HCT116 (cell line): ENCODE data around the gene SHC4. TPM values are rescaled to one million over a fixed set of nuclear protein-coding genes. Genes with fewer than 3 reads are reported as not detected.

Experiments
- ATAC-seq: fragments of 200-7000 bp; cut with Tn5 transposase; 2 replicates; pipeline ENCODE4 v1.9.1; 2020; ENCODE audit warnings: mild to moderate bottlenecking, moderate library complexity
- BruUV-seq: library from RNA; stranded (reverse); fragments of 400-500 nt; replicated peaks from 2 replicates; lab custom pipeline; 2021; lab: Mats Ljungman, UMichigan
- CTCF ChIA-PET: fragments of 300-600 bp; sonication (Branson Sonifier 250); formaldehyde crosslinking; loops from one replicate; lab custom pipeline; 2021; ENCODE audit warnings: antibody characterized with exemption; lab: Charles Lee
- POLR2A ChIA-PET: fragments of 300-600, 350-600 bp; sonication (Branson Sonifier 250); formaldehyde crosslinking; loops from one replicate; lab custom pipeline; 2021; ENCODE audit warnings: antibody characterized with exemption; lab: Charles Lee
- RAD21 ChIA-PET, 2 experiments: fragments of 300-600 bp; sonication (Branson Sonifier 250); formaldehyde crosslinking; loops; one replicate each; lab custom pipeline; 2023; ENCODE audit warnings: low total read pairs in 2 of 2; ENCODE audit not compliant: uncharacterized antibody in 2 of 2, unreplicated experiment in 2 of 2, low non-redundant PET in 1 of 2; lab: Charles Lee
- DNase-seq: peaks from one replicate; pipeline ENCODE4 v3.0.0-alpha.2; 2010; ENCODE audit warnings: low read depth, low spot score
- H2AFZ ChIP-seq: fragments of 200-600 bp; shearing (Covaris generic), sonication (generic); 2 replicates; pipeline ENCODE4 v1.6.1; 2017; ENCODE audit warnings: low read depth, mixed run types, mixed read lengths, antibody characterized with exemption, low read length; ENCODE audit not compliant: poor library complexity, severe bottlenecking
- H3K27ac ChIP-seq: 2 replicates; pipeline ENCODE4 v1.5.1; 2012; ENCODE audit warnings: low read depth, low read length
- H3K27me3 ChIP-seq: fragments of 200-600 bp; sonication (generic); 2 replicates; pipeline ENCODE4 v1.6.1; 2016; ENCODE audit warnings: mixed run types, low read length, mixed read lengths; ENCODE audit not compliant: insufficient read depth
- H3K36me3 ChIP-seq, 2 experiments: fragments of 200-500 bp in 1 of 2; fragments of 200-600 bp in 1 of 2; sonication (Bioruptor generic) in 1 of 2; sonication (generic) in 1 of 2; 2 replicates each; pipeline versions ENCODE4 v1.5.1 to v1.6.1; 2014 to 2016; ENCODE audit warnings: low read length in 2 of 2, inconsistent platforms in 1 of 2, mixed read lengths in 1 of 2, mixed run types in 1 of 2; ENCODE audit not compliant: insufficient read depth in 2 of 2, control insufficient read depth in 1 of 2
- H3K4me1 ChIP-seq, 2 experiments: fragments of 200-600 bp in 1 of 2; sonication (generic) in 1 of 2; 2 replicates each; pipeline versions ENCODE4 v1.5.1 to v1.6.1; 2012 to 2017; ENCODE audit warnings: low read length in 2 of 2, inconsistent platforms in 1 of 2, mild to moderate bottlenecking in 1 of 2, mixed read lengths in 1 of 2, mixed run types in 1 of 2, moderate library complexity in 1 of 2; ENCODE audit not compliant: insufficient read depth in 2 of 2, control insufficient read depth in 1 of 2
- H3K4me2 ChIP-seq: fragments of 200-600 bp; sonication (generic); 2 replicates; pipeline ENCODE4 v1.6.1; 2017; ENCODE audit warnings: mixed run types, low read length, mixed read lengths
- H3K4me3 ChIP-seq, 2 experiments: fragments of 200-600 bp in 1 of 2; sonication (generic) in 1 of 2; replicated peaks in 1 of 2; 2 replicates each; pipeline ENCODE4 v1.5.1; 2011 to 2016; ENCODE audit warnings: low read length in 2 of 2, control low read depth in 1 of 2, low read depth in 1 of 2, mild to moderate bottlenecking in 1 of 2, mixed read lengths in 1 of 2, mixed run types in 1 of 2
- H3K79me2 ChIP-seq: fragments of 200-600 bp; sonication (generic); 2 replicates; pipeline ENCODE4 v1.6.1; 2017; ENCODE audit warnings: mild to moderate bottlenecking, mixed run types, low read length, moderate library complexity, mixed read lengths; ENCODE audit not compliant: insufficient read depth
- H3K9ac ChIP-seq: fragments of 200-600 bp; sonication (generic); 2 replicates; pipeline ENCODE4 v1.6.1; 2016; ENCODE audit warnings: low read length, mixed read lengths
- H3K9me2 ChIP-seq: fragments of 200-600 bp; sonication (generic), shearing (Covaris generic); 2 replicates; pipeline ENCODE4 v1.6.1; 2017; ENCODE audit warnings: mixed run types, mild to moderate bottlenecking, moderate library complexity; ENCODE audit not compliant: insufficient read depth
- H3K9me3 ChIP-seq, 2 experiments: fragments of 200-500 bp in 1 of 2; fragments of 200-600 bp in 1 of 2; sonication (Bioruptor generic) in 1 of 2; sonication (generic) in 1 of 2; 2 replicates each; pipeline ENCODE4 v1.6.1; 2014 to 2017; ENCODE audit warnings: low read length in 2 of 2, mixed read lengths in 2 of 2, inconsistent platforms in 1 of 2, low read depth in 1 of 2, mild to moderate bottlenecking in 1 of 2, mixed run types in 1 of 2, moderate library complexity in 1 of 2; ENCODE audit not compliant: control insufficient read depth in 1 of 2, insufficient read depth in 1 of 2
- H4K20me1 ChIP-seq: fragments of 200-600 bp; sonication (generic), shearing (Covaris generic); 2 replicates; pipeline ENCODE4 v1.6.1; 2017; ENCODE audit warnings: mixed run types, mild to moderate bottlenecking, moderate library complexity; ENCODE audit not compliant: insufficient read depth
- ATF3 ChIP-seq: IDR thresholded peaks from 2 replicates; pipeline ENCODE4 v1.6.1; 2012
- CBX3 ChIP-seq: IDR thresholded peaks from 2 replicates; pipeline ENCODE4 v1.6.1; 2012; ENCODE audit warnings: low read depth
- EGR1 ChIP-seq: IDR thresholded peaks from 2 replicates; pipeline ENCODE4 v1.6.1; 2012; ENCODE audit warnings: low read depth
- EZH2 ChIP-seq: fragments of 200-600 bp; sonication (generic); IDR thresholded peaks from 2 replicates; pipeline ENCODE4 v1.6.1; 2017; ENCODE audit warnings: antibody characterized with exemption, mixed run types
- EZH2phosphoT487 ChIP-seq: fragments of 200-600 bp; IDR thresholded peaks from 2 replicates; pipeline ENCODE4 v1.6.1; 2018; ENCODE audit warnings: antibody characterized with exemption, borderline replicate concordance
- FOSL1 ChIP-seq: IDR thresholded peaks from 2 replicates; pipeline ENCODE4 v1.6.1; 2012; ENCODE audit warnings: low read depth
- POLR2AphosphoS5 ChIP-seq: IDR thresholded peaks from 2 replicates; pipeline ENCODE4 v1.6.1; 2011; ENCODE audit warnings: mild to moderate bottlenecking, low read depth, low read length, moderate library complexity
- RAD21 ChIP-seq: IDR thresholded peaks from 2 replicates; pipeline ENCODE4 v1.6.1; 2012; ENCODE audit warnings: low read depth, mild to moderate bottlenecking
- REST ChIP-seq: IDR thresholded peaks from 2 replicates; pipeline ENCODE4 v1.6.1; 2012; ENCODE audit warnings: low read depth
- SP1 ChIP-seq: IDR thresholded peaks from 2 replicates; pipeline ENCODE4 v1.6.1; 2012; ENCODE audit warnings: low read depth
- TCF7L2 ChIP-seq: IDR thresholded peaks from 2 replicates; pipeline ENCODE4 v1.7.0; 2011; ENCODE audit warnings: borderline replicate concordance, inconsistent platforms; ENCODE audit not compliant: insufficient read depth, insufficient read length; ENCODE audit errors: extremely low read depth
- ZBTB33 ChIP-seq: IDR thresholded peaks from 2 replicates; pipeline ENCODE4 v1.6.1; 2011; ENCODE audit warnings: mild to moderate bottlenecking, low read length, moderate library complexity; ENCODE audit not compliant: insufficient replicate concordance; ENCODE audit errors: extremely low read depth
- ZFX ChIP-seq: fragments of 450-650 bp; IDR thresholded peaks from 2 replicates; pipeline ENCODE4 v1.6.1; 2017
- ZNF274 ChIP-seq: fragments of 200-500 bp; sonication (Bioruptor generic); IDR thresholded peaks from 2 replicates; pipeline ENCODE4 v1.6.1; 2014; ENCODE audit warnings: mild to moderate bottlenecking, low read depth, low read length, inconsistent platforms
- intact Hi-C: fragments of 100-400 bp; cut with micrococcal nuclease; formaldehyde crosslinking; loops from 2 replicates; pipeline ENCODE4 v1.10.0; 2022
- total RNA-seq: library from RNA; stranded (reverse); gene quantifications from one replicate; pipeline ENCODE4 v1.2.1, GENCODE V29; 2021; ENCODE audit not compliant: unreplicated experiment

Gene SHC4
- total RNA-seq, 1 experiment from 2014 or later: 0.44 TPM

GRCh38 chr15:48862705-48863104, 101.0 kb downstream of the SHC4 start:
- ATAC-seq (peak; percentile 63; the same call in 1 of the 2 replicates), DNase-seq (no peak)
- Histone ChIP-seq H3K9ac (no peak overlapping the region), H3K36me3 (no peaks in the 10 kb centered on the region), H3K4me3 (no peak overlapping the region), H4K20me1 (no peaks in the 10 kb centered on the region), H3K27ac (no peak overlapping the region), H3K4me2 (no peak overlapping the region), H3K4me1 (no peaks in the 10 kb centered on the region), H3K27me3 (no peaks in the 10 kb centered on the region), H3K79me2 (no peaks in the 10 kb centered on the region), H3K9me3 (no peaks in the 10 kb centered on the region), H3K9me2 (no peaks in the 10 kb centered on the region), H2AFZ (peak overlapping the region; percentile 71)
- intact Hi-C loops: loop anchor here (1.0 to 5.0 kb wide), 6 partner anchors 104 to 1190 kb away; partner anchors contain the start of genes DTWD1 and FAM227B
- no peak for TF ChIP-seq EGR1
- no peak for TF ChIP-seq ZNF274
- TF ChIP-seq RAD21: no peak
- no peak for TF ChIP-seq POLR2AphosphoS5
- no peak for TF ChIP-seq FOSL1
- no peak for TF ChIP-seq ATF3
- TF ChIP-seq EZH2phosphoT487: no peak
- no peak for TF ChIP-seq CBX3
- no peak for TF ChIP-seq ZFX
- TF ChIP-seq EZH2: no peak
- TF ChIP-seq REST: no peak
- TF ChIP-seq SP1: no peak
- TF ChIP-seq TCF7L2: no peak
- TF ChIP-seq ZBTB33: no peak
- no TSS peak for BruUV-seq
- RAD21 ChIA-PET: interaction anchor here in 1 of 2 experiments (1.8 kb wide), 1 partner anchor 113 kb away, joined by 7 read pairs; no protein-coding TSS in a partner anchor
- CTCF ChIA-PET: interaction anchor here (0.8 to 4.2 kb wide), 9 partner anchors 16 to 1283 kb away, joined by 3 to 46 read pairs (median 14); partner anchors contain the start of genes EID1, FGF7 and SHC4
- POLR2A ChIA-PET: interaction anchor here (1.0 kb wide), 1 partner anchor 15 kb away, joined by 3 read pairs; the partner anchor contains the start of gene EID1
